ENCODE data around the gene RIPOR3. TPM values are rescaled to one million over a fixed set of nuclear protein-coding genes. Genes with fewer than 3 reads are reported as not detected.

The RIPOR3 gene
- polyA plus RNA-seq, 1 donor (not counting 4 experiments of a cell fraction or from before 2014, with no cell fraction given), result 0.10 TPM

GRCh38 chr20:50545126-50545525 lies 146.2 kb downstream of the RIPOR3 start:
- no peak for TF ChIP-seq EZH2 (IDR thresholded peaks at IDR 0.05; ENCODE audit: low read length)
- TF ChIP-seq CTCF (optimal IDR thresholded peaks at IDR 0.05 in 1 of 3, IDR thresholded peaks at IDR 0.05 in 1 of 3, conservative IDR thresholded peaks at IDR 0.05 in 1 of 3; ENCODE audit: extremely low read depth in 1 of 3, insufficient read depth in 2 of 3, low read length in 3 of 3), result no peak
- DNase-seq (ENCODE audit: low read depth, low spot score) (no peak), FAIRE-seq (no peak)
- H3K9me3 ChIP-seq (ENCODE audit: control insufficient read depth, low read depth, low read length), result no peaks in the 10 kb centered on the region
- peaks cover 5 to 8% of the 10 kb centered on the region in 2 experiments for H3K36me3 ChIP-seq (ENCODE audit: control insufficient read depth in 2 of 2, extremely low read depth in 1 of 2, insufficient read depth in 2 of 2, low read length in 2 of 2)
- no peak overlapping the region for H3K9ac ChIP-seq (ENCODE audit: control insufficient read depth, extremely low read depth, insufficient read depth, low read length)
- no peaks in the 10 kb centered on the region for H3K27me3 ChIP-seq (ENCODE audit: control insufficient read depth, extremely low read depth, insufficient read depth, low read length)
- dilution Hi-C loops (cut with MboI; ENCODE audit: extremely low pct_ligation_motif_present, low sequenced_read_pairs), result no loop called here
- H3K4me2 ChIP-seq (ENCODE audit: control insufficient read depth, extremely low read depth, insufficient read depth, low read depth, low read length), result no peak overlapping the region
- no peak overlapping the region for H3K4me3 ChIP-seq (ENCODE audit: control insufficient read depth in 2 of 3, extremely low read depth in 1 of 3, insufficient read depth in 2 of 3, low read depth in 1 of 3, low read length in 3 of 3)
- H3K4me1 ChIP-seq (ENCODE audit: control insufficient read depth, extremely low read depth, insufficient read depth, low read length), result peaks cover 27% of the 10 kb centered on the region
- H4K20me1 ChIP-seq (ENCODE audit: control insufficient read depth, extremely low read depth, insufficient read depth, low read length), result no peaks in the 10 kb centered on the region
- H2AFZ ChIP-seq (ENCODE audit: control insufficient read depth, low read length), result no peak overlapping the region
- peaks cover 86% of the 10 kb centered on the region for H3K79me2 ChIP-seq (ENCODE audit: control insufficient read depth, insufficient read depth, low read length)
- H3K9me1 ChIP-seq (ENCODE audit: control insufficient read depth, extremely low read depth, insufficient read depth, low read length), result peaks cover 2% of the 10 kb centered on the region
- H3K27ac ChIP-seq (ENCODE audit: control insufficient read depth, insufficient read depth, low read length), result no peak overlapping the region

- Histone ChIP-seq H3K79me2 (ENCODE audit: control insufficient read depth, insufficient read depth, low read length) (peaks cover 86% of the 10 kb centered on the region), H3K4me2 (ENCODE audit: control insufficient read depth, extremely low read depth, insufficient read depth, low read depth, low read length) (no peak overlapping the region), H3K9me1 (ENCODE audit: control insufficient read depth, extremely low read depth, insufficient read depth, low read length) (peaks cover 2% of the 10 kb centered on the region), H3K4me1 (ENCODE audit: control insufficient read depth, extremely low read depth, insufficient read depth, low read length) (peaks cover 19% of the 10 kb centered on the region), H3K4me3 (ENCODE audit: control insufficient read depth in 2 of 3, extremely low read depth in 1 of 3, insufficient read depth in 2 of 3, low read depth in 1 of 3, low read length in 3 of 3) (no peak overlapping the region), H3K27me3 (ENCODE audit: control insufficient read depth, extremely low read depth, insufficient read depth, low read length) (no peaks in the 10 kb centered on the region), H3K9me3 (ENCODE audit: control insufficient read depth, low read depth, low read length) (no peaks in the 10 kb centered on the region), H4K20me1 (ENCODE audit: control insufficient read depth, extremely low read depth, insufficient read depth, low read length) (no peaks in the 10 kb centered on the region), H3K27ac (ENCODE audit: control insufficient read depth, insufficient read depth, low read length) (no peak overlapping the region), H3K9ac (ENCODE audit: control insufficient read depth, extremely low read depth, insufficient read depth, low read length) (no peak overlapping the region), H2AFZ (ENCODE audit: control insufficient read depth, low read length) (no peak overlapping the region), H3K36me3 (ENCODE audit: control insufficient read depth in 2 of 2, extremely low read depth in 1 of 2, insufficient read depth in 2 of 2, low read length in 2 of 2) (peaks cover 3 to 4% of the 10 kb centered on the region in 2 experiments)
- dilution Hi-C loops (cut with MboI; ENCODE audit: extremely low pct_ligation_motif_present, low sequenced_read_pairs), result no loop called here
- FAIRE-seq (no peak), DNase-seq (ENCODE audit: low read depth, low spot score) (no peak)
- TF ChIP-seq CTCF (optimal IDR thresholded peaks at IDR 0.05 in 1 of 3, IDR thresholded peaks at IDR 0.05 in 1 of 3, conservative IDR thresholded peaks at IDR 0.05 in 1 of 3; ENCODE audit: extremely low read depth in 1 of 3, insufficient read depth in 2 of 3, low read length in 3 of 3), result no peak
- no peak for TF ChIP-seq EZH2 (IDR thresholded peaks at IDR 0.05; ENCODE audit: low read length)
Observed at GRCh38 chr20:50543326-50543725, 148.0 kb downstream of the RIPOR3 start.
